Nephron (organoid): ENCODE results near the gene ZMIZ1.

Experiments
- H3K27ac Mint-ChIP-seq, 3 experiments: 2 replicates each; pipeline ENCODE4 v1.8.0; 2020; ENCODE audit warnings: mixed read lengths in 3 of 3, mild to moderate bottlenecking in 2 of 3, moderate library complexity in 1 of 3
- H3K27me3 Mint-ChIP-seq: 2 replicates; pipeline ENCODE4 v1.8.0; 2021; ENCODE audit warnings: low read depth, mild to moderate bottlenecking, moderate library complexity, mixed read lengths
- H3K36me3 Mint-ChIP-seq: 2 replicates; pipeline ENCODE4 v1.8.0; 2020; ENCODE audit warnings: low read depth, mixed read lengths
- H3K4me1 Mint-ChIP-seq: 2 replicates; pipeline ENCODE4 v1.8.0; 2020; ENCODE audit warnings: mixed read lengths
- H3K4me3 Mint-ChIP-seq, 3 experiments: 2 replicates each; pipeline ENCODE4 v1.8.0; 2020; ENCODE audit warnings: mild to moderate bottlenecking in 3 of 3, mixed read lengths in 3 of 3, moderate library complexity in 2 of 3
- H3K9me3 Mint-ChIP-seq: 2 replicates; pipeline ENCODE4 v1.8.0; 2020; ENCODE audit warnings: mixed read lengths
- CTCF ChIP-seq, 3 experiments: fragments of 200-600 bp; sonication (generic); IDR thresholded peaks; one replicate each; pipeline ENCODE4 v1.5.0; 2021; ENCODE audit warnings: antibody characterized with exemption in 3 of 3; ENCODE audit not compliant: unreplicated experiment in 3 of 3

ZMIZ1 gene

GRCh38 chr10:79241629-79241989 is 172.8 kb downstream of the ZMIZ1 start:
- Mint-ChIP-seq H3K9me3 (no peaks in the 10 kb centered on the region), H3K4me1 (peaks cover 68% of the 10 kb centered on the region), H3K4me3 (peak overlapping the region; percentile 78 to 82 (median 82)), H3K27me3 (peaks cover 4% of the 10 kb centered on the region), H3K36me3 (peaks cover 12% of the 10 kb centered on the region), H3K27ac (peak overlapping the region; percentile 5 to 86 (median 17))
- no peak for TF ChIP-seq CTCF (IDR thresholded peaks at IDR 0.05; ENCODE audit: unreplicated experiment in 3 of 3)

- Mint-ChIP-seq H3K27me3 (peaks cover 4% of the 10 kb centered on the region), H3K36me3 (peaks cover 7% of the 10 kb centered on the region), H3K4me3 (peak overlapping the region; percentile 78 to 82 (median 82)), H3K4me1 (peaks cover 63% of the 10 kb centered on the region), H3K9me3 (no peaks in the 10 kb centered on the region), H3K27ac (peak overlapping the region in 2 of 3 experiments; percentile 5 to 86)
- TF ChIP-seq CTCF (IDR thresholded peaks at IDR 0.05; ENCODE audit: unreplicated experiment in 3 of 3): no peak
Observed at GRCh38 chr10:79241990-79242619, 173.3 kb downstream of the ZMIZ1 start.

GRCh38 chr10:79242620-79243152 is 173.9 kb downstream of the ZMIZ1 start:
- Mint-ChIP-seq H3K27ac (no peak overlapping the region), H3K36me3 (peaks cover 6% of the 10 kb centered on the region), H3K27me3 (peaks cover 4% of the 10 kb centered on the region), H3K4me1 (peaks cover 58% of the 10 kb centered on the region), H3K9me3 (no peaks in the 10 kb centered on the region), H3K4me3 (peak overlapping the region; percentile 49 to 76 (median 75))
- TF ChIP-seq CTCF (IDR thresholded peaks at IDR 0.05; ENCODE audit: unreplicated experiment in 3 of 3): no peak

- H3K4me1 Mint-ChIP-seq: peaks cover 60% of the 10 kb centered on the region
- peak overlapping the region; percentile 74 to 79 (median 77) for H3K4me3 Mint-ChIP-seq
- H3K27ac Mint-ChIP-seq: peak overlapping the region in 1 of 3 experiments; percentile 7
- no peak for TF ChIP-seq CTCF (IDR thresholded peaks at IDR 0.05; ENCODE audit: unreplicated experiment in 3 of 3)
- peaks cover 4% of the 10 kb centered on the region for H3K27me3 Mint-ChIP-seq
- H3K9me3 Mint-ChIP-seq: no peaks in the 10 kb centered on the region
- H3K36me3 Mint-ChIP-seq: peaks cover 6% of the 10 kb centered on the region
Observed at GRCh38 chr10:79243181-79244067, 174.7 kb downstream of the ZMIZ1 start.

- Mint-ChIP-seq H3K4me3 (peak overlapping the region; percentile 72 to 77 (median 74)), H3K9me3 (no peaks in the 10 kb centered on the region), H3K4me1 (peaks cover 55% of the 10 kb centered on the region)
Observed at GRCh38 chr10:79244068-79244442, 175.3 kb downstream of the ZMIZ1 start.

More at GRCh38 chr10:79244068-79244442, 175.3 kb downstream of the ZMIZ1 start:
- no peak for TF ChIP-seq CTCF (IDR thresholded peaks at IDR 0.05; ENCODE audit: unreplicated experiment in 3 of 3)
- peaks cover 4% of the 10 kb centered on the region for H3K27me3 Mint-ChIP-seq
- H3K27ac Mint-ChIP-seq: peak overlapping the region in 1 of 3 experiments; percentile 7
- peaks cover 6% of the 10 kb centered on the region for H3K36me3 Mint-ChIP-seq
